Thoracic aorta (tissue), 2 donors: ENCODE data around the gene NMT2. TPM values are rescaled to one million over a fixed set of nuclear protein-coding genes. Genes with fewer than 3 reads are reported as not detected.

Experiments used
- ATAC-seq: fragments of 150-250 bp; one replicate; pipeline ENCODE4 v1.8.0; 2017; ENCODE audit warnings: low read depth; ENCODE audit not compliant: insufficient number of reproducible peaks, low FRiP score
- DNase-seq: peaks from one replicate; pipeline ENCODE4 v3.0.0-alpha.2; 2020; ENCODE audit warnings: low spot score
- H3K27ac ChIP-seq, 2 donors: fragments of 200-600 bp; sonication (generic); 1 replicate in 1 of 2; 2 replicates in 1 of 2; pipeline ENCODE4 v1.5.1; 2016; ENCODE audit warnings: mild to moderate bottlenecking in 2 of 2, moderate library complexity in 2 of 2
- H3K27me3 ChIP-seq: fragments of 200-600 bp; sonication (generic); replicated peaks from 2 replicates; pipeline ENCODE4 v1.6.0; 2016; ENCODE audit warnings: mild to moderate bottlenecking; ENCODE audit not compliant: insufficient read depth
- H3K36me3 ChIP-seq: fragments of 200-600 bp; sonication (generic); one replicate; pipeline ENCODE4 v1.5.1; 2016
- H3K4me1 ChIP-seq, 2 donors: fragments of 200-600 bp; sonication (generic); 1 replicate in 1 of 2; 2 replicates in 1 of 2; pipeline versions ENCODE4 v1.5.1 to v1.6.0; 2016; ENCODE audit warnings: low read depth in 2 of 2, mild to moderate bottlenecking in 1 of 2; ENCODE audit not compliant: control insufficient read depth in 1 of 2
- H3K4me3 ChIP-seq: fragments of 200-600 bp; sonication (generic); 2 replicates; pipeline ENCODE4 v1.5.1; 2016; ENCODE audit warnings: mild to moderate bottlenecking
- H3K9me3 ChIP-seq: fragments of 200-600 bp; sonication (generic); 2 replicates; pipeline ENCODE4 v1.5.1; 2016
- total RNA-seq, 2 donors: library from RNA; depleted of rRNA; stranded (reverse); fragments of >200 nt; gene quantifications; one replicate each; pipeline versions ENCODE4 v1.1.0 to v1.2.3, GENCODE V29; 2016
- TF ChIP-seq, protein P1 (sequence below): fragments of 200-600 bp; sonication (generic); IDR thresholded peaks from one replicate; pipeline ENCODE4 v1.5.1; 2019; ENCODE audit warnings: antibody characterized with exemption

NMT2 gene
- total RNA-seq, 2 donors from 2014 or later, result 15.0 to 18.7 TPM

DNA sequence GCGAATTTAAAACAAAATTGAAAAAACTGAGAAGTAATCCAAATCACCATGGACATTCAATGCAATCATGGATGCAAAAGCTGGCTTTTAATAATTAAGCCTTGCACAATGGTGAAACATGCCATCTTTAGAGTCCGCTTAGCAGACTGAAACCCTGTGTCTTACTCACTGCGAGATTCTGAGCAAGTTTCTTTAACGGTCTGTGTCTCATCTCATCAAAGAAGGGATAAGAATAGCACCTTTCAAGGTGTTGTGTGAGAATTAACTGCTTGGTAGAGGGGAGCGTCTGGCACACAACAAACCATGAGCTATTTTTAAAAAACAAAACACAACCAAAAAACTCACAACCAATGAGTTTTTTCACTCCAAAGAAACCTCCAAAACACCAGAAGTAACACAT lies 101.3 kb downstream of the NMT2 start:
- ATAC-seq, result no peak
- no peak for DNase-seq
- Histone ChIP-seq H3K9me3 (peaks cover 5% of the 10 kb centered on the region), H3K4me1 (no peaks in the 10 kb centered on the region), H3K36me3 (no peaks in the 10 kb centered on the region), H3K27ac (no peak overlapping the region), H3K27me3 (no peaks in the 10 kb centered on the region), H3K4me3 (no peak overlapping the region)
- TF ChIP-seq, protein P1, sequence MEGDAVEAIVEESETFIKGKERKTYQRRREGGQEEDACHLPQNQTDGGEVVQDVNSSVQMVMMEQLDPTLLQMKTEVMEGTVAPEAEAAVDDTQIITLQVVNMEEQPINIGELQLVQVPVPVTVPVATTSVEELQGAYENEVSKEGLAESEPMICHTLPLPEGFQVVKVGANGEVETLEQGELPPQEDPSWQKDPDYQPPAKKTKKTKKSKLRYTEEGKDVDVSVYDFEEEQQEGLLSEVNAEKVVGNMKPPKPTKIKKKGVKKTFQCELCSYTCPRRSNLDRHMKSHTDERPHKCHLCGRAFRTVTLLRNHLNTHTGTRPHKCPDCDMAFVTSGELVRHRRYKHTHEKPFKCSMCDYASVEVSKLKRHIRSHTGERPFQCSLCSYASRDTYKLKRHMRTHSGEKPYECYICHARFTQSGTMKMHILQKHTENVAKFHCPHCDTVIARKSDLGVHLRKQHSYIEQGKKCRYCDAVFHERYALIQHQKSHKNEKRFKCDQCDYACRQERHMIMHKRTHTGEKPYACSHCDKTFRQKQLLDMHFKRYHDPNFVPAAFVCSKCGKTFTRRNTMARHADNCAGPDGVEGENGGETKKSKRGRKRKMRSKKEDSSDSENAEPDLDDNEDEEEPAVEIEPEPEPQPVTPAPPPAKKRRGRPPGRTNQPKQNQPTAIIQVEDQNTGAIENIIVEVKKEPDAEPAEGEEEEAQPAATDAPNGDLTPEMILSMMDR, result no peak

DNA sequence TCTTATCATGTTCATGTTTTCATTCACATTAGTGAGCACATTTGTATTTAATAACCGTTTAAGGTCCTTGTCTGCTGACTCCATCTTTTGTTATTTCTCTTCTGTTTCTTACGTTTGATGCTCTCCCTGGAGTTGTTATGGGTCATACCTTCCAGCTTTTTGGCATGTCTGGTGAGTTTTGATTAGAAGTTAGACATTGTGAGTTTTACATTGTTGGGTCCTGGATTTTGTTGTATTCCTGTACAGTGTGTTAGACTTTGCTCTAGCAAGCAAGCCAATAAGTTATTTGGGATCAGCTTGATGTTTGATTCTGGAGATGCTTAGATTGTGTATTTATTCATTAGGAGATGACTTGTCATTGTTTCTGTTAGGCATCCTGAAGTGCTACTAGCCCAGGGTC lies 107.9 kb downstream of the NMT2 start:
- Histone ChIP-seq H3K4me1 (no peaks in the 10 kb centered on the region), H3K36me3 (no peaks in the 10 kb centered on the region), H3K27ac (no peak overlapping the region), H3K9me3 (peaks cover 18% of the 10 kb centered on the region), H3K27me3 (no peaks in the 10 kb centered on the region), H3K4me3 (no peak overlapping the region)
- ATAC-seq, result no peak
- TF ChIP-seq, protein P1, result no peak
- DNase-seq, result no peak

DNA sequence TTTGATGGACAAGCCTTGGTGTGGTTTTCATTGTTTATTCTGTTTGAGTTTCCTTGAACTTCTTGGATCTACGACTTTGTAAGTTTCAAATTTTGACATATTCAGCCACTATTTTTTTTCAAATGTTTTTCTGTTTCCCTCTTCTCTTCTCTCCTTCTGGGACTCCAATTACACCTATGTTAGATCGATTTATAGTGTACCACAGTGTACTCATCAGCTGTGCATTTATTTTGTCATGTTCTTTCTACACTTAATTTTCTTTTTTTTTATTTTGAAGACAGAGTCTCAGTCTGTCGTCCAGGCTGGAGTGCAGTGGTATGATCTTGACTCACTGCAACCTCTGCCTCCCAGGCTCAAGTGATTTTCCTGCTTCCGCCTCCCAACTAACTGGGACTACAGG lies 108.6 kb downstream of the NMT2 start:
- TF ChIP-seq, protein P1, result no peak
- DNase-seq, result no peak
- Histone ChIP-seq H3K36me3 (no peaks in the 10 kb centered on the region), H3K27me3 (no peaks in the 10 kb centered on the region), H3K4me3 (no peak overlapping the region), H3K27ac (no peak overlapping the region), H3K4me1 (no peaks in the 10 kb centered on the region), H3K9me3 (peaks cover 12% of the 10 kb centered on the region)
- no peak for ATAC-seq

DNA sequence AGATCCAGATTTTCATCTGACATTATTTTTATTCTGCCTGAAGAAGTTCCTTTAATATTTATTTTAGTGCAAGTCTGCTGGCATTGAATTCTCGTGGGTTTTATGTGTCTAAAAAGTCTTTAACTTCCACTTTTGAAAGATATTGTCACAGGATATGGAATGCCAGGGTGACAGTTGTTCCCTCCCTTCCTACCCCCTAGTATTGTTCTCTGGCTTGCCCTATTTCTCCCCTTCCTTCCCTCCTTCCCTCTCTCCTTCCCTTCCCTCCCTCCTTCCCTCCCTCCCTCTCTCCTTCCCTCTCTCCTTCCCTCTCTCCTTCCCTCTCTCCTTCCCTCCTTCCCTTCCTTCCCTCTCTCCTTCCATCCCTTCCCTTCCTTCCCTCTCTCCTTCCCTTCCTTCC lies 109.8 kb downstream of the NMT2 start:
- TF ChIP-seq, protein P1, result no peak
- H3K36me3 ChIP-seq, result no peaks in the 10 kb centered on the region
- peaks cover 12% of the 10 kb centered on the region for H3K9me3 ChIP-seq
- H3K4me3 ChIP-seq, result no peak overlapping the region
- no peak overlapping the region for H3K27ac ChIP-seq
- no peak for ATAC-seq
- no peaks in the 10 kb centered on the region for H3K27me3 ChIP-seq
- H3K4me1 ChIP-seq, result no peaks in the 10 kb centered on the region
- DNase-seq, result no peak

Other genes starting within 250 kb of the NMT2 start
- gene DCLRE1C, start 214.6 kb downstream of the NMT2 start, total RNA-seq, result 1 to 10 TPM; 6.9 to 9.9 TPM
- not detected for gene MEIG1, start 209.3 kb downstream of the NMT2 start, total RNA-seq
- 1 to 10 TPM in 1 of 2 donors, not detected in 1; 2.5 TPM for gene OLAH, start 124.8 kb downstream of the NMT2 start, total RNA-seq
- under 1 TPM; 0.41 to 0.63 TPM for gene ACBD7, start 79.9 kb downstream of the NMT2 start, total RNA-seq
- 10 to 100 TPM in 1 of 2 donors, 1 to 10 TPM in 1; 7.3 to 13.1 TPM for gene RPP38, start 71.3 kb downstream of the NMT2 start, total RNA-seq
- gene FAM171A1, start 202.6 kb upstream of the NMT2 start, total RNA-seq, result 10 to 100 TPM; 14.8 to 28.7 TPM